ENCODE measurements around the gene PTPN3. TPM values are rescaled to one million over a fixed set of nuclear protein-coding genes. Genes with fewer than 3 reads are reported as not detected.

PTPN3 gene
- polyA plus RNA-seq, 2 of the 4 experiments (the other 2 are of a cell fraction), result 8.9 to 20.3 TPM

GRCh38 chr9:109488791-109489492 lies 9.2 kb downstream of the PTPN3 start (continued):
- TF ChIP-seq BCL3 (IDR thresholded peaks at IDR 0.05), result no peak
- no peak for TF ChIP-seq RARB (CRISPR knock-in tag; IDR thresholded peaks at IDR 0.05)
- TF ChIP-seq, protein P1, sequence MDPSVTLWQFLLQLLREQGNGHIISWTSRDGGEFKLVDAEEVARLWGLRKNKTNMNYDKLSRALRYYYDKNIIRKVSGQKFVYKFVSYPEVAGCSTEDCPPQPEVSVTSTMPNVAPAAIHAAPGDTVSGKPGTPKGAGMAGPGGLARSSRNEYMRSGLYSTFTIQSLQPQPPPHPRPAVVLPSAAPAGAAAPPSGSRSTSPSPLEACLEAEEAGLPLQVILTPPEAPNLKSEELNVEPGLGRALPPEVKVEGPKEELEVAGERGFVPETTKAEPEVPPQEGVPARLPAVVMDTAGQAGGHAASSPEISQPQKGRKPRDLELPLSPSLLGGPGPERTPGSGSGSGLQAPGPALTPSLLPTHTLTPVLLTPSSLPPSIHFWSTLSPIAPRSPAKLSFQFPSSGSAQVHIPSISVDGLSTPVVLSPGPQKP (IDR thresholded peaks at IDR 0.05; ENCODE audit: low read depth, low read length), result no peak

- ATAC-seq (no peak), DNase-seq (ENCODE audit: low read depth in 1 of 2, low spot score in 1 of 2) (no peak), FAIRE-seq (no peak)
- TF ChIP-seq FOSB (CRISPR knock-in tag; IDR thresholded peaks at IDR 0.05) (no peak), NFE2L2 (conservative IDR thresholded peaks at IDR 0.05; ENCODE audit: low read length) (no peak), HDAC2 (IDR thresholded peaks at IDR 0.05) (no peak), ESRRA (IDR thresholded peaks at IDR 0.05; ENCODE audit: borderline replicate concordance, low read length) (no peak), ZC3H11A (IDR thresholded peaks at IDR 0.05) (no peak), BHLHE40 (IDR thresholded peaks at IDR 0.05; ENCODE audit: low read depth, low read length) (no peak), NPAS2 (CRISPR knock-in tag; IDR thresholded peaks at IDR 0.05; ENCODE audit: borderline replicate concordance) (no peak), MYC (IDR thresholded peaks at IDR 0.05; ENCODE audit: borderline replicate concordance, low read length) (no peak), TP53 (CRISPR knock-in tag; IDR thresholded peaks at IDR 0.05) (no peak), TFCP2L1 (CRISPR knock-in tag; IDR thresholded peaks at IDR 0.05) (no peak)
- TF ChIP-seq, protein P2, sequence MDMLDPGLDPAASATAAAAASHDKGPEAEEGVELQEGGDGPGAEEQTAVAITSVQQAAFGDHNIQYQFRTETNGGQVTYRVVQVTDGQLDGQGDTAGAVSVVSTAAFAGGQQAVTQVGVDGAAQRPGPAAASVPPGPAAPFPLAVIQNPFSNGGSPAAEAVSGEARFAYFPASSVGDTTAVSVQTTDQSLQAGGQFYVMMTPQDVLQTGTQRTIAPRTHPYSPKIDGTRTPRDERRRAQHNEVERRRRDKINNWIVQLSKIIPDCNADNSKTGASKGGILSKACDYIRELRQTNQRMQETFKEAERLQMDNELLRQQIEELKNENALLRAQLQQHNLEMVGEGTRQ (IDR thresholded peaks at IDR 0.05), result no peak
- H3K27ac ChIP-seq, result no peak overlapping the region
- 83% methylated on average over 4 of the region's 4 CpGs for WGBS (ENCODE audit: missing lambda C conversion rate)
- H3K4me2 ChIP-seq, result 0 out of 3 replicates have a peak overlapping the region, but pooled peaks have one; percentile 38
- no peaks in the 10 kb centered on the region for H3K9me3 ChIP-seq
- no peak overlapping the region for H3K4me3 ChIP-seq
- ChIA-PET POLR2A (interaction anchor here (1.1 kb wide), 1 partner anchor 9 kb away, joined by 3 read pairs; no protein-coding TSS in a partner anchor), CTCF (interaction anchor here (0.7 to 0.8 kb wide), 2 partner anchors 10 to 18 kb away, joined by 3 read pairs; partner anchors contain the start of gene PTPN3)
- peaks cover 13% of the 10 kb centered on the region for H3K4me1 ChIP-seq
These were observed 9.8 kb downstream of the PTPN3 start for GRCh38 chr9:109488351-109488750.

- 74% methylated on average over 7 of the region's 7 CpGs for WGBS (ENCODE audit: missing lambda C conversion rate)
- Histone ChIP-seq H3K4me3 (no peak overlapping the region), H3K27ac (no peak overlapping the region; a peak in 1 of 6 replicates), H3K4me2 (no peak overlapping the region), H3K9me3 (no peaks in the 10 kb centered on the region), H3K4me1 (peaks cover 23% of the 10 kb centered on the region)
- ChIA-PET CTCF (no interaction called here), POLR2A (no interaction called here)
- ATAC-seq (no peak), DNase-seq (ENCODE audit: low read depth in 1 of 2, low spot score in 1 of 2) (no peak), FAIRE-seq (no peak)
- TF ChIP-seq HOXB5 (CRISPR knock-in tag; IDR thresholded peaks at IDR 0.05) (no peak), KDM5A (IDR thresholded peaks at IDR 0.05) (no peak), POLR2AphosphoS2 (conservative IDR thresholded peaks at IDR 0.05; ENCODE audit: low read length) (no peak), CTCF (IDR thresholded peaks at IDR 0.05) (no peak), KDM1A (IDR thresholded peaks at IDR 0.05; ENCODE audit: low read depth) (no peak), HDAC2 (IDR thresholded peaks at IDR 0.05) (no peak), MAFK (IDR thresholded peaks at IDR 0.05; ENCODE audit: partially characterized antibody) (no peak), EP300 (IDR thresholded peaks at IDR 0.05) (no peak), JUNB (IDR thresholded peaks at IDR 0.05) (no peak), CBX8 (IDR thresholded peaks at IDR 0.05) (no peak), FOSL2 (IDR thresholded peaks at IDR 0.05) (no peak), FOSL2 (CRISPR knock-in tag; IDR thresholded peaks at IDR 0.05) (no peak), RAD21 (conservative IDR thresholded peaks at IDR 0.05 in 1 of 2, IDR thresholded peaks at IDR 0.05 in 1 of 2) (no peak), TFCP2L1 (CRISPR knock-in tag; IDR thresholded peaks at IDR 0.05) (no peak)
- TF ChIP-seq, protein P2 (IDR thresholded peaks at IDR 0.05), result no peak
- TF ChIP-seq, protein P3, sequence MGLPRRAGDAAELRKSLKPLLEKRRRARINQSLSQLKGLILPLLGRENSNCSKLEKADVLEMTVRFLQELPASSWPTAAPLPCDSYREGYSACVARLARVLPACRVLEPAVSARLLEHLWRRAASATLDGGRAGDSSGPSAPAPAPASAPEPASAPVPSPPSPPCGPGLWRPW (IDR thresholded peaks at IDR 0.05), result no peak
These were observed 10.9 kb downstream of the PTPN3 start for GRCh38 chr9:109487247-109487646.
